NCI-H2029 treated with DMSO at 0.1 percent for 48 hours (cell line): ENCODE measurements around the gene KAZN.
"Not testable (repeated sequence)": the region's sequence is repeated elsewhere in the genome, so short reads cannot be mapped to it uniquely, and the experiment has no call there.

Experiments used
- DNase-seq: peaks from one replicate; lab custom pipeline; 2025; lab: John Stamatoyannopoulos, UW

The KAZN gene

DNA sequence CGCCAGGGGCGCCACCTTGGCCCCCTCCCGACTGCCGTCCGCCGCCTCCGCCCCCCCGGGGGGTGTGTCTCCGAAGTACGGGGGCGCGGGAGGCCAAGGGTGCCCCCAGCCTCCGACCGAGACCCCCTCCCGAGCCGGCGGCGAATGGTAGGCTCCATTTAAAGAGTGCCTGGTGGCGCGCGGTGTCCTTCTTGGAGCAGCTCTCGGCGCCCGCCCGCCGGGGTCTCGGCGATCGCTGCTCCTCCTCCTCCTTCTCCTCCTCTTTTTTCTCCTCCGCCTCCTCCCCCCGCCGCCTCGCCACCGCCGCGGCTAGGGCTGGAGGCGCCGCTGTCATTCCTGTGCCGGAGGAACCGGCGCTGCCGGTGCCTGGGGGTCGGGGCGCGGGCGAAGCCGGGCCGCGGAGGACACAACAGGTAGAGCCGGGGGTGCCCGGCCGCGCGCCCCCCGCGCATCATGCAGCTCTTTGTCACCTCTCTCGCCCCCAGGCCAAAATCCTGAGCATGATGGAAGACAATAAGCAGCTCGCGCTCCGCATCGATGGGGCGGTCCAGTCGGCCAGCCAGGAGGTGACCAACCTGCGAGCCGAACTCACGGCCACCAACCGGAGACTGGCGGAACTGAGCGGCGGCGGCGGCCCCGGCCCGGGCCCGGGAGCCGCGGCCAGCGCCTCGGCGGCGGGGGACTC lies at the start of gene KAZN:
Gene KAZN (plus strand): TSS at position 188 of the 685 bp plus-strand sequence.
- no peak for DNase-seq

DNA sequence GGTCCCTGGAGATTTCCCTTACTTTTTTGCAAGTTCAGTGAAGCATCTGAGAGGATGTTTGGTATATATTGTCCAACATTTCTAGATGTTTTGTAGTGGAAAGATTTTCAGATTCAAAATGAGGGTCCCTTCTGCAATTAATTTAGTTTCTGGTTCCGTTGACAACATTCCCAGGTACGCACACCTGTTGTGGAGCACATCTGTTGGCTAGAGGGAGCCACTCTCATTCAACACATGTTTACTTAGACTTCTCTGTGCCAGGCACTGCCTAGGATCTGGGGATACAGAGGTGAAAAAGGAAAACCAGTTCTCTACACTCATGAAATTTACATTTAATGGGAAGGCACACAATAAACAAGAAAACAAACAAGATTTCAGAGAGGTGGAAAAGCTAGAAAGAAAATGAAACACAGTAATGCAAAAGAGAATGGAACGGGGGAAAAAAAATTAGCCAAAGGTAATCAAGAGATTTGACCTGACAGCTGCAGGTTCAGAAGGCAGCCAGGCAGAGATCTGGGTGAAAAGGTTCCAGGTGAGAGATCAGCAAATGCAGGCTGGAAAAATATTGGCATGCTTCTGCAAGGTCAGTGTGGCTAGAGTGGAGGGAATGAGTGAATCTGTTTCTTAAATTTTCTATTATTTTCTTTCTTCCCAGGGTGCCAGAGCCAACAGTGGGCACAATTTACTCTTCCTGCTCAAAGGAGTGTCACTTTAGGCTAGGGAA lies 48.4 kb upstream of the KAZN start:
- DNase-seq, result peak; percentile 67

DNA sequence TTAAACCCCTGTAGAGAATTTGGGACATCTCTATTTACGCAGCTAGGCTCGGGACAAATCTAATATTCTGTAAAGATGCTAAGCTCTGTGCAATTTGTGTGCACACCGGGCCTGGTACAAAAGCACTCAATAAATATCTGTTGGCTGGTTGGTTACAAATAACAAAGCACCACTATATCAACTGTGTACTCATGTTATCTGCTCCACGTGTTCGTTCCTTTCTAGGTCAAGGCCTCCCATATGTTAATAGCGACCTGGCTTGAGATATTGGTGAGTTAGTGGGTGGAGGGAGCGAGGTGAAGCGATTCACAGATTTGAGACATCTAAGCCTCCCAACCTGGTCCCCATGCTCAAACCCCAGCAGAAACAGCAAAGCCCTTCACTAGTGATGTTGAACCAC lies 47.1 kb upstream of the KAZN start:
- no peak for DNase-seq

DNA sequence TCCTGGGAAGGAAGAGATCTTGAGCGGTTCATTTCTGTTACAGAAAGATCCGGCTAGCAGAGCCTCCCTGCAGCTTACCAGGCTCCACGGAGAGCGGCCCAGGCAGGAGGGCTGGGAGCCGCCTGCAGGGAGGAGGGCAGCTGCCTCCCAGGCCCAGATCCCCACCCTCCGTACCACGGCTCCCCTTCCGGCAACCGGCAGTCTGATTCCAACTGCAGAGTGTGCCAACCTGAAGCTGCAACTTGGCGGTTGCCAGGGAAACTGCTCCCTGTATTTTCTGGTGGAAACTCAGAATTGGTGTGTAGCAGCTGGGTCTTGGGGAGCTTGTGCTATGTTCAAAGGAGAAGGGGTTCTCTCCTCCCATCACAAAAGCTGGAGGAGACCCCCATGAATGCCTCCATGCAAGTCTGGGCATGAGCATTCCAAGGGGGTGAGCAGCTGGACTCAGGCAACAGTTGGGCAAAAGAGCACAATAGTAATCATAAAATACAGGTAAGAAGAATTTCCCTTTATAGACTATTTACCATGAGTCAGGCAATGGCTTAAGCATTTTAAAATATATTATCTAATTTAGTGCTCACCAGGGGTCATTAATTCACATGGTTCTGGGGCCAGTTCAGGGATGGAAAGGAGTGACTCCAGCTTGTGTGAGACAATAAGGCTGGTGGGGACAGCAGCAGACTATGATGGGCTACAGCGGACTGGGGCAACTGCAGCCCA lies 46.1 kb upstream of the KAZN start:
- DNase-seq, result no peak

DNA sequence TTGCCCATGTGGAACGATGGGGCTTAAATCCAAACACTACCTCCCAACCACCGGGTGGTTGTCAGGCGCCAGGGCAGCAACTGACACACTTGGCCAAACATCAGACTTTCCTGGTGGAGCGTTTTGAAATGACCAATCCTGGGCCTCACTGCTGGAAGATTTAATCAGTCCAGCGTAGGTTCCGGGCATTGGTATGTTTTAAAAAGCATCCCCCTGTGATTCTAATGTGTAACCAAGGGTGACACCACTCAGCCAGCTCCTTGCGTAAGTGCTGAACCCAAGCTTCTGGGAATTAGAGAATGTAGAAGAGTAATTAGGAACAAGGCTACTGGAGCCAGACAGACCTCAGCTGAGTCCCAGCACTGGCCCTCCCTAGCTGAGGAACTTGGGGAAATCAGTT lies 44.8 kb upstream of the KAZN start:
- no peak for DNase-seq

DNA sequence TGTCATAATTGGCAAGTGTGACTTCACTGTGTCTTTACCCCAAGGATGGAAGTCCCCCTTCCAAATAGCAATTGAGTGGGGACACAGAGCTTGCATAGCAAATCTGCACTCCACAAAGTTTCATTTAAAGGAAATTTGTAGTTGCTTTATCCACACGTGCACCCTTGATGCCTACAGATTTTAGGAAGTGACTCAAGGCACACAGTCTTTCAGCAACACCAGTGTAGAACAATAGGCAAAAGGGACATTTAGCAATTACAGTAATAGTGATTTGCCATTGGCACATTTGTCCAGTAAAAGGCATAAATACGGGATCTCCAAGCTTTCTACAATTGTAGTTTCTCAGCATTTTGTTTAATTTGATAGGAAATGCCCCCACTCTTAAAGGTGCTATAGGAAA lies 43.4 kb upstream of the KAZN start:
- DNase-seq, result no peak

DNA sequence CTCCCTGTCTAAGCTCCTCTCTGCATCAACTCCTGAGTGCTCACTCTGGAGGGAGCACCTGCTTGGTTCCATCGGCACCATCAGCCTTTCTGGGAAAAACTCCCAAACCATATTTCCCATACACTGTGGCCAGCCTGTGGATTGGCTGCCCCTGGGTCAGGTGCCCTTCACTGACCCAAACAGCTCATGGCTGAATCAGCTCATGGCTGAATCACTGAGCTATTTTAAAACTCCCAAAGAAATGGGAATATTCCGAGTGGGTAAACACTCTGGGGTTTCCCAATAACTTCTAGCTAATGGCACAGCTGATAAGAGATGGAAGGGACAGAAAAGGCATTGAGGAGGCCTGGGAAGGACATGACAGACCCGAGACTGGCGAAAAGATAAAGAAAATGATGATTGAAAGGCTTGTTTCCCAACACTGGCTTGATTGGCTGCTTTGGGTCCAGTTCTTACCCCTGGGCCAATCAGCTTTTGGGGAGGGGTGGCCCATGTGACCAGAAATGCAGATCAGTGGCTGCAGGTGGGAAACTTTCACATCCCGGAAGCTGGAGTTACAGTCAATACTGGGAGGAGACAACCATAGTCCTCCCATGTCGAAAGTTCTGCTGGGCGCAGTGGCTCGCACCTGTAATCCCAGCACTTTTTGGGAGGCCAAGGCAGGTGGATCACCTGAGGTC lies 37.3 kb upstream of the KAZN start:
- DNase-seq, result no peak

DNA sequence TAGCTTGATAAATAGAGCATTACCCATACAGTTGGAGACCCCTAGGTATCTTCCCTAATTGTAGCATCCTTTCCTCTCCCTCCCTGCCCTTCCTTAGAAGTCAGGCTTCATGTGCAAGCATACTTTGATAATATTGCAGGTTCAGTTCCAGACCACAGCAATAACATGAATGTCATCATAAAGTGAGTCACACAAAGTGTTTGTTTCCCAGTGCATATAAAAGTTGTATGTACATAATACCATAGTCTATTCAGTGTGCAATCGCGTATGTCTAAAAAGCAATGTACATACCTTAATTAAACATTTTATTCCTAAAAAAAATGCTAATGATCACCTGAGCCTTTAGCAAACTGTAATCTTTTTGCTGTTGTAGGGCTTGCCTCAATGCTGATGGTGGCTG lies 33.4 kb upstream of the KAZN start:
- DNase-seq, result no peak

DNA sequence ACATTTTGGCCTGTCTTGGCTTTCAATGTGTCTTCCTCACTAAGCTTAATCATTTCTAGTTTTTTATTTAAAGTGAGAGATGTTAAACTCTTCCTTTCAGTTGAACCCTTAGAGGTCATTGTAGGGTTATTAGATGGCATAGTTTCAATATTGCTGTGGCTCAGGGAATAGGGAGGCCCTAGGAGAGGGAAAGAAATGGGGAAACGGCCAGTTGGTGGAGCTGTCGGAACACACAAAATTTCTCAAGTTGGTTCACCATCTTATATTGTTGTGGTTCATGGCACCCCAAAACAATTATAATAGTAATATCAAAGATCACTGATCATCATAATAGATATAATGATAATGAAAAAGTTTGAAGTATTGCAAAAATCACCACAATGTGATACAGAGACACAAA lies 31.4 kb upstream of the KAZN start:
- DNase-seq, result no peak

DNA sequence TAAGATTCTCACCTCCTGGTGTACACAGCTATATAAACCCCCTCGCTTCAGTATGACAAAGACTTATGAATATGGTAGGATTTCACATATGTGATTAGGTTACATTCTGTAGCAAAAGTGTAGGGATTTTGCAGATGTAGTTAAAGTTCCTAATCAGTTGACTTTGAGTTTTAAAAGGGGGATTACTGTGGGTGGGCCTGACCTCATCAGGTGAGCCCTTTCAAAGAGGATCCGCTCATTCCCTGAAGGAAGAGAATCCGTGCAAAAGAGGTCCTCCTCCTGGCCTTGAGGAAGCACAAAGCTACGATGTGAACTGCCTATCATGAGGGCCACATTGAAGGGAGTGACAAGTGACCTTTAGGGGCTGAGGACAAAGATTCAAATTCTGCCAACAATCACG lies 30.6 kb upstream of the KAZN start:
- no peak for DNase-seq

DNA sequence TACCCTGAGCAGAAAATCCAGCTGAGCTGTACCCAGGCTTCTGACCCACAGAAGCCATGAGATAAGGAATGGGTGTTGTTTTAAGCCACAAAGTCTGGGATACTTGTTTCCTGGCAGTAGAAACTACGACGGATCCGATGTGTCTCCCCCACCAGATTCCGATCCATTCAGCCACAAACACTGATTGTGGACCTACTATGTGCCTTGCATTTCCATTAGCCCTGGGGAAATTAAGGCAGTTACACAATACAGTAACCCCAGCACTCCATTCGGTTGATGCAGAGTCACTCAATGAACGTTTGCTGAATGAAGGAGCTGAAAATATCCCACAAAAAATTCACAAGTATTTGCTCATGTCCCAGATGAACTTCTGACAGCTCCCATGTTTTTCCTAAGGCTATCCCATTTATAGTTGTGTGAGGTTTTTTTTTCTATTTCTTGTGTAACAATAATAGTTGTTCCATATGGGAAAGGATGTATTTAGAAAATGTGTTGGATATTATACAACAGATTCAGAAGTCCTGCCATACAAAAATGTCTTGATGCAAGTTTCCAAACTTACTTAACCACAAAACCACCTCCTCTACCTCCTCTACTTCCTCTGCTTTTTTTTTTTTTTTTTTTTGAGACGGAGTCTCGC lies 29.6 kb upstream of the KAZN start:
- DNase-seq, result no peak

DNA sequence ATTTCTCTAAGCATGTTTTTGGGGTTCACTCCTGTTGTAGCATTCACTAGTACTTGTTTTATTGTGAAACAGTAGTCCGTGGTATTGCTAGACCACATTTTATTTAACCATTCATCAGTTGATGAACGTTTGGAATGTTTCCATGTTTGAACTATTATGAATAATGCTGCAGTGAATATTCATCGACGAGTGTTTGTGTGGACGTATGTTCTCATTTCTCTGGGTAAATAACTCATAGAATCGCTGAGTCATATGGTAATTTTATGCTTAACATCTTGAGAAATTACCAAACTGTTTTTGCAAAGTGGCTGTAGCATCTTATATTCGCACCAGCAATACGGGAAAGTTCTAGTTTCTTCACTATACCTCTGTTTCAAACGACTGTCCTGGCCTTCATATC lies 28.0 kb upstream of the KAZN start:
- no peak for DNase-seq

DNA sequence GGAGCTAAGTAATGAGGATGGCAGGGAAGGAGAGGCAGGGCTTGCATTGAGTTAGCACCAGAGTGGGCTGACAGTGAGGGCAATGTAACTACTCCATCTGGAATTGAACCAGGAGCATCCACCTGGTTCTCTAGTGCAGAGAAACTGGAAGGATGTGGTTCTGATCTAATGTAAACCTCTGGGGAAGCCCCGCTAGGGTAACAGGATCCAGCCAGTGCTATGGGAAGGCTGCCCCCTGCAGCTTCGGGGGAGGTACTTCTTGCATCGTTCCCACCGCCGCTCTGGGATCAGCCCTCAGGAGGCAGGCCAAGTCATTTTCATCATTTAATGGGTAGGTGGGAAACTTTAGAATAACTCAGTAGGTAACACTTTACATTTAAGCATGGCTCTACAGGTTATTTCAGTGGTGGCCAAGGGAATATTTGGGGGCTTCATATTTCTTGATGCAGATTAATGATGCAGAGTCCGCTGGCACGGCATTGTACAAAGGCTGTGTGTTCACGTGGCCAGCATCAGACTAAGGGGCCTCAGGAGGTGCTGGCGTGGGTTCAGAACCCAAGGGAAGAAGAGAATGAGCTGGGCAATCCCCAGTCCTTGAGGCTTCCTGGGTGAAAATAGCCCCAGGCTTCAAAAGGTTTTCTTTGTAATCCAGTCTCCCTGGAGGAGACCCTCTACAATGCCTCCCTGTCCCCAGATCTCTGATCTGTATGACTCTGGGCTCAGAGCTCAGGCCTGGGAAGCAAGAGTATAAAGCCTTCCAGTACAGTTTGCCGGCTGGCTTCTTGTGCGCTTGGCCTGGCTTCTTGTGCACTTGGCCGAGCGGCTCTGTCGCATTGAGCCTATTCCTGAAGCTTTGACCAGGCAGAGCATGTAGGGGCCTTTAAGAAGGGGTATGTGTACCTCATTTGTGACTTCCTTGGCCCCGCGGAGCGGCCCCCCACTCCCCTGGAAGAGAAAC lies 26.4 kb upstream of the KAZN start:
- no peak for DNase-seq

DNA sequence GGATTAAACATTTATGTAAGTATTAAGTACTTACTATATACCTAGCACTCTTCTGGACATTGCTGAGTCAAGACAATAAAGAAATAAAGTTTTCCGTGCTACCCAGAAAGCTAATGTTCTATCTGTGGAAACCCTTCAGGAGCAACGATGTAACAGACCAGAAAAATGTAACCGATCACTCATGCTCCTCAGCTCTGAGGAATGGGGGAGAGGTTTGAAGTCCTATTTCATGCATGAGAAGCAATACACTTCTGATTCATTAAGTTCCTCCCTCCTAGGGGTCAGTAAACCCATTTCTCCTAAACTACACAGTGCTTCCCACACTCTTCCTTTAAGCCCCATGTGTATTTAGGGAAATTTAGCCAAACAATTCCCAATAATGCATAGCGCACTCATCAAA lies 25.6 kb upstream of the KAZN start:
- no peak for DNase-seq

DNA sequence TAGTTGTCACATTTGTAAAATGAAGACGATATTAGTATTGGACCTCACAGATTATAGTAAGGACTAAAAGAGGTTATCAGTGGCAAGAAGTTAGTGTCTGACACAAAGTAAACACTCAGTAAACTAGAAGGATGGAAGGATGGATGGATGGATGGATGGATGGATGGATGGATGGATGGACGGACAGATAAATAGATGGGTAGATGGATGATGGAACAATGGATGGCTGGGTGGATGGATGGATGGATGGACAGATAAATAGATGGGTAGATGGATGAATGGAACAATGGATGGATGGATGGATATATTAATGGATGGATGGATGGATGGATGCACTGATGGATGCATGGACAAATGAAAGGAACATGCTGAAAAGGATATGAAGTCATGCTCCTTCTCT lies 22.3 kb upstream of the KAZN start:
- DNase-seq, result no peak

DNA sequence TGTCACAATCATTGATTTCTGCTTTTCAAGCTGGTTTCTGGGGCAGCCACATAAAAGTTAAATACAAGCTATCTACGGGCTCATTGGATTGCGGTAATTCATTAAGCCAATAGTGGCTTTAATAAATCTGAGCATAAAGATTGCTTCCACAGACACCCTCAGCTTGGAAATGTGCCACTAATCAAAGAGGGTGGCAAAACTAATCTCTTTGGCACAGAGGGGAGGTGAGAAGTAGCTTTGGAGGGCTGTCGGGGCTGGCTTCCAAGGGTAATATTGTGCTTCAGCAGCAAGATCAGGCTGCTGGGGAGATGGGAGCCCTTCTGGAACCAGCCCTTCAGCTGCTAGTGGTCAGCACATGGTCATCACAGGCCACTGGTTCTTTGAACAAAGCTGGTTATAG lies 21.2 kb upstream of the KAZN start:
- no peak for DNase-seq

DNA sequence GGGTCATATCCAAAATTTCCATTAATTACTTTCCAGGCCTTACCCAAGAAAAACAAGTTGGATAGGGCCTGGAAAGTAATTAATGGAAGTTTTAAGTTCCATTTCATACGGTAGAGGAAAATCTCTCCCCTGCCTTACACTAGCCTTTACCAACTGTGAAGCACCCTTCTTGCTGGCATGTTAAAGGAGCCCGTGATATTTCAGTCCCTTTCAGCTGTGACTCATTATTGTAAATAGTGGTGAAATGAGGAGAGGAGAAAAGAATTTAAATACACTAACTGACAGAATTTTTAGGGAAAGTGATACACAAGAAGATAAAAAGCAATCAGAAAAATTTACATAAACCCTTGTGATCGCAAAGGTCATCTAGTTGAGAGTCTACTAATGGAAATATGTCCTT lies 20.3 kb upstream of the KAZN start:
- DNase-seq, result no peak

DNA sequence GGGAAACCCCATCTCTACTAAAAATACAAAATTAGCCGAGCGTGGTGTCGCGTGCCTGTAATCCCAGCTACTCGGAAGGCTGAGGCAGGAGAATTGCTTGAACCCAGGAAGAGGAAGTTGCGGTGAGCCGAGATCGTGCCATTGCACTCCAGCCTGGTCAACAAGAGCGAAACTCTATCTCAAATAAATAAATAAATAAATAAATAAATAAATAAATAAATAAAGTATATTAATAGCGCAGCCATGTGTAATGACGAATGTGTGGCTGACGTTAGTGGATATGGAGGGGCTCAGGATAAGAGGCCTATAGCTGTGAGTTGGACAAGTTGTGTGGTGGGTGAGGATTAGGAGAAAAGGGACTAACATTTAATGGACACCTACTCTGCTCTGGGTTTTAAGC lies 18.2 kb upstream of the KAZN start:
- not testable (repeated sequence) for DNase-seq

DNA sequence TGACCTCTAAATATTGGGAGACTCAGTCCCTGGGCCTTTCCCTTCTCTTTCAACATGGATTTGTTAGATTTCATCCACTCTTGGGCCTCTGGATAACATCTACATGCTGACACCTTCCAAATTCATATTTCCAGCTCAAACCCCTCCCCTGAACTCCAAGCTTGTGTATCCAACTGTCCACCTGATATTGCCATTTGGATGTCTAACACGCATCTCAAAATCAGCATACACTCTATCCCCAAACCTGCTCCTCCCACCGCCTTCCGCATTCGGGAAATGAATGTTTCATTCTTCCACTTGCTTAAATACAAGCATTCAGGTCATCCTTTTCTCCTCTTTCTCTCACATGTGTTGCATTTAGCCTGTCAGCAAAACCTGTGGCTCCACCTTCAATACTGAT lies 17.5 kb upstream of the KAZN start:
- DNase-seq, result no peak

DNA sequence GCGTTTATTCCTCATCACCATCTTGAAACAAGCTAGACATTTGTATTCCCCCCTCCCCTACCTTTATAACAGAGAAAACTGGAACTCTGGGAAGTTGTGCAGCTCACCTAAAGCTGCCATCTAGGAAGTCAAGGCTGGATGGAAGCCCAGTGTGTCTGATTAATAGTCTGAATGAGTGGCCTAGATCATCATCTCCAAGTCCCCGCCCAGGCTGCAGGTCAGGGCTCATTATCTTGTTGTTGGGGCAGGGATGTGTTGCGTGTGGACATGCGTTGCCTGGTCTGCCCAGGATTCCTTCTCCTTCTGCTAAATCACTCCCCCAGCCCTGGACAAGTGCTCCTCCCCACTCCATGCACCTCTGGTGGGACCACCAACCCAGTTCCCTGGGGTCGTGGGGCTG lies 14.7 kb upstream of the KAZN start:
- DNase-seq, result no peak

DNA sequence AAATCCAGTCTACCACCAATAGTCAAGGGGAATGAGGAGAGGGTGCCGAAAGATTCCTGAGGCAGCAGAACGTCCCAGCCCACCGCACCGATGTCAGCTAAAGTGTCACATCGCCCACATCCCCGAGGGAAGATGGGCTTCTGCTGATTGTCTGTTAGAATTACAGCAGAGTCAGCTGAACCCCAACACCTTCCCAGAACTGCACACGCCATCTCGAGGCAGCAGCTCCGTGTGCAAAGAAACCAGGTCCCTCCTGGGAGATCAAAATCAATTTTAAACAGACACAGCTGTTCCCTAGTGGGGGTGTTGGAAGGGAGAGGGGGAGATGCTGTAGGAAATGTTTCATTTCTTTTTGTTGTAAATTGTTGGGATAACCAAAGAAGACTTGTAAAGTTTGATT lies 12.8 kb upstream of the KAZN start:
- DNase-seq, result no peak
